PC-3 (cell line): Measurements from ENCODE around the gene CRTC1. TPM values are rescaled to one million over a fixed set of nuclear protein-coding genes. Genes with fewer than 3 reads are reported as not detected.
A peak's percentile ranks its signal among the peaks of the same experiment; 100 is the strongest.

Experiments
- ATAC-seq: fragments of 200-7000 bp; cut with Tn5 transposase; 2 replicates; pipeline ENCODE4 v1.9.1; 2020; ENCODE audit warnings: mild to moderate bottlenecking, moderate library complexity
- BruUV-seq: library from RNA; stranded (reverse); fragments of 400-500 nt; replicated peaks from 2 replicates; lab custom pipeline; 2021; lab: Mats Ljungman, UMichigan
- CTCF ChIA-PET: fragments of 300-600 bp; sonication (Branson Sonifier 250); formaldehyde crosslinking; loops from one replicate; lab custom pipeline; 2022; ENCODE audit warnings: antibody characterized with exemption; lab: Charles Lee
- POLR2A ChIA-PET: fragments of 300-600 bp; sonication (Branson Sonifier 250); formaldehyde crosslinking; loops from one replicate; lab custom pipeline; 2022; ENCODE audit warnings: antibody characterized with exemption; ENCODE audit not compliant: unreplicated experiment; lab: Charles Lee
- DNase-seq: peaks from one replicate; pipeline ENCODE4 v3.0.0-alpha.2; 2015
- H2AFZ ChIP-seq: fragments of 300-600 bp; sonication (generic); 2 replicates; pipeline ENCODE4 v1.6.0; 2016; ENCODE audit warnings: antibody characterized with exemption, low read length
- H3F3A ChIP-seq: fragments of 300-600 bp; sonication (generic); one replicate; pipeline ENCODE4 v1.6.0; 2017; ENCODE audit warnings: antibody characterized with exemption, low read length, control low read depth, mild to moderate bottlenecking; ENCODE audit not compliant: unreplicated experiment
- H3K27ac ChIP-seq: fragments of 300-600 bp; sonication (generic); 2 replicates; pipeline ENCODE4 v1.5.1; 2016; ENCODE audit warnings: mild to moderate bottlenecking, low read length
- H3K27me3 ChIP-seq: fragments of 300-600 bp; sonication (generic); 2 replicates; pipeline ENCODE4 v1.6.1; 2016; ENCODE audit warnings: low read length, mixed read lengths
- H3K36me3 ChIP-seq: fragments of 300-600 bp; sonication (generic); 2 replicates; pipeline ENCODE4 v1.6.1; 2016; ENCODE audit warnings: low read depth, mixed run types, low read length, mixed read lengths
- H3K4me1 ChIP-seq: fragments of 300-600 bp; sonication (generic); 2 replicates; pipeline ENCODE4 v1.5.1; 2016; ENCODE audit warnings: low read length; ENCODE audit not compliant: insufficient read depth
- H3K4me2 ChIP-seq: fragments of 300-600 bp; sonication (generic); 2 replicates; pipeline ENCODE4 v1.6.0; 2016; ENCODE audit warnings: low read length
- H3K4me3 ChIP-seq: fragments of 300-600 bp; sonication (generic); 2 replicates; pipeline ENCODE4 v1.5.1; 2016; ENCODE audit warnings: mild to moderate bottlenecking, low read length, mixed read lengths
- H3K79me2 ChIP-seq: fragments of 300-600 bp; sonication (generic); 2 replicates; pipeline ENCODE4 v1.6.1; 2017; ENCODE audit warnings: low read length, mixed read lengths
- H3K9ac ChIP-seq: fragments of 300-600 bp; sonication (generic); 2 replicates; pipeline ENCODE4 v1.6.0; 2016; ENCODE audit warnings: mild to moderate bottlenecking, low read length
- H3K9me2 ChIP-seq: fragments of 300-600 bp; sonication (generic); replicated peaks from 2 replicates; pipeline ENCODE4 v1.6.1; 2016; ENCODE audit warnings: mixed run types, low read length, mixed read lengths
- H3K9me3 ChIP-seq: fragments of 300-600 bp; sonication (generic); 2 replicates; pipeline ENCODE4 v1.6.1; 2016; ENCODE audit warnings: low read length, mixed read lengths
- H4K20me1 ChIP-seq: fragments of 300-600 bp; sonication (generic); 2 replicates; pipeline ENCODE4 v1.6.1; 2016; ENCODE audit warnings: low read length, mixed read lengths
- EZH2 ChIP-seq: fragments of 300-600 bp; sonication (generic); IDR thresholded peaks from one replicate; pipeline ENCODE4 v1.6.1; 2017; ENCODE audit warnings: antibody characterized with exemption, mild to moderate bottlenecking, low read length; ENCODE audit not compliant: unreplicated experiment
- EZH2phosphoT487 ChIP-seq: fragments of 300-600 bp; sonication (generic); IDR thresholded peaks from 2 replicates; pipeline ENCODE4 v1.6.1; 2018; ENCODE audit warnings: mild to moderate bottlenecking, antibody characterized with exemption, low read length, borderline replicate concordance
- intact Hi-C: fragments of 100-400 bp; cut with micrococcal nuclease; formaldehyde crosslinking; loops from 2 replicates; pipeline ENCODE4 v1.9.0; 2023
- total RNA-seq: library from RNA; depleted of rRNA; stranded (reverse); fragments of >200 nt; gene quantifications from 2 replicates; pipeline ENCODE4 v1.2.3, GENCODE V29; 2014
- TF ChIP-seq, protein P1 (sequence below): fragments of 300-600 bp; sonication (generic); conservative IDR thresholded peaks from 2 replicates; pipeline ENCODE4 v1.5.1; 2017; ENCODE audit warnings: antibody characterized with exemption, low read depth, mild to moderate bottlenecking, low read length

CRTC1 gene
- total RNA-seq, 1 experiment from 2014 or later = 6.7 TPM

DNA sequence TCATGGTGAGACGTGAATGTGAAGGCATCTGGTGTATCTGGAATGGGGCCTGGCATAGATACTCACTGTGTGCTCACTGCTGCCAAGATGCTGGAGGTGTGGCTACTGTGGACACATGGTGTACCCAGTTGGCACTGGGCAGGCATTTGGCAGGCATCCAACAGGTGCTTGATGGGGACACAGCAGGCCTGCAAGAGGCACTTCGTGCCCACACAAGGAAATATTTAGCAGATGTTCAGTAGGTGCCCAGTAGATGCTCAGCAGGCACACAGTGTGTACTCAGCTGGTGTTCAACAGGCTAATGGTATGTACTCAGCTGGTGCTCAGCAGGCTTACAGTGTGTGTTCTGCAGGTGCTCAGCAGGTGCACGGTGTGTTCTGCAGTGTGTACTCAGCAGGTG is 14.2 kb downstream of the CRTC1 start:
- Histone ChIP-seq H3K36me3 (no peaks in the 10 kb centered on the region), H3F3A (no peaks in the 10 kb centered on the region), H3K9me2 (no peaks in the 10 kb centered on the region), H3K9me3 (no peaks in the 10 kb centered on the region), H3K27ac (no peak overlapping the region), H4K20me1 (peaks cover 16% of the 10 kb centered on the region; the same call in 1 of the 2 replicates), H3K27me3 (no peaks in the 10 kb centered on the region), H2AFZ (no peak overlapping the region), H3K4me1 (peaks cover 19% of the 10 kb centered on the region), H3K79me2 (peaks cover 44% of the 10 kb centered on the region), H3K9ac (no peak overlapping the region), H3K4me3 (no peak overlapping the region), H3K4me2 (no peak overlapping the region)
- TF ChIP-seq, protein P1, sequence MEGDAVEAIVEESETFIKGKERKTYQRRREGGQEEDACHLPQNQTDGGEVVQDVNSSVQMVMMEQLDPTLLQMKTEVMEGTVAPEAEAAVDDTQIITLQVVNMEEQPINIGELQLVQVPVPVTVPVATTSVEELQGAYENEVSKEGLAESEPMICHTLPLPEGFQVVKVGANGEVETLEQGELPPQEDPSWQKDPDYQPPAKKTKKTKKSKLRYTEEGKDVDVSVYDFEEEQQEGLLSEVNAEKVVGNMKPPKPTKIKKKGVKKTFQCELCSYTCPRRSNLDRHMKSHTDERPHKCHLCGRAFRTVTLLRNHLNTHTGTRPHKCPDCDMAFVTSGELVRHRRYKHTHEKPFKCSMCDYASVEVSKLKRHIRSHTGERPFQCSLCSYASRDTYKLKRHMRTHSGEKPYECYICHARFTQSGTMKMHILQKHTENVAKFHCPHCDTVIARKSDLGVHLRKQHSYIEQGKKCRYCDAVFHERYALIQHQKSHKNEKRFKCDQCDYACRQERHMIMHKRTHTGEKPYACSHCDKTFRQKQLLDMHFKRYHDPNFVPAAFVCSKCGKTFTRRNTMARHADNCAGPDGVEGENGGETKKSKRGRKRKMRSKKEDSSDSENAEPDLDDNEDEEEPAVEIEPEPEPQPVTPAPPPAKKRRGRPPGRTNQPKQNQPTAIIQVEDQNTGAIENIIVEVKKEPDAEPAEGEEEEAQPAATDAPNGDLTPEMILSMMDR = no peak
- TF ChIP-seq EZH2 (no peak), EZH2phosphoT487 (no peak)
- ChIA-PET CTCF (no interaction called here), POLR2A (no interaction called here)
- BruUV-seq = no TSS peak
- ATAC-seq (no peak), DNase-seq (peak; percentile 29)
- intact Hi-C loops = no loop called here

DNA sequence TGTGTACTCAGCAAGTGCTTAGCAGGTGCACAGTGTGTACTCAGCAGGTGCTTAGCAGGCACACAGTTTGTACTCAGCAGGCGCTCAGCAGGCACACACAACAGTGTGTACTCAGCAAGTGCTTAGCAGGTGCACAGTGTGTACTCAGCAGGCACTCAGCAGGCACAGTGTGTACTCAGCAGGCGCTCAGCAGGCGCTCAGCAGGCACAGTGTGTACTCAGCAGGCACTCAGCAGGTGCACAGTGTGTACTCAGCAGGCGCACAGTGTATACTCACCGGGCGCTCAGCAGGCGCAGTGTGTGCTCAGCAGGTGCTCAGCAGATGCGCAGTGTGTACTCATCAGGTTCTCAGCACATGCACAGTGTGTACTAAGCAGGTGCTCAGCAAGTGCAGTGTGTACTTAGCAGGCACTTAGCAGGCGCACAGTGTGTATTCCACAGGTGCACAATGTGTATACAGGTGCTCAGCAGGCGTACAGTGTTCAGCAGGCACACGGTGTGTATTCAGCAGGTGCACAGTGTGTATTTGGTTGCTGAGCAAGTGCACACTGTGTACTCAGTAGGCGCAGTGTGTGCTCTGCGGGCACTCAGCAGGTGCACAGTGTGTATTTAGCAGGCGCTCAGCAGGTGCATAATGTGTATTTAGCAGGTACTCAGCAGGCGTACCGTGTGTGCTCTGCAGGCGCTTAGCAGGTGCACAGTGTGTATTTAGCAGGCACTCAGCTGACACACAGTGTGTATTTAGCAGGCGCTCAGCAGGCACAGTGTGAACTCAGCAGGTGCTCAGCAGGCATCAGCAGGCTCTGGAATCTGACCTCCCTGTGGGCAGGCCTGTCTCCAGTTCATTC is 15.1 kb downstream of the CRTC1 start:
- Histone ChIP-seq H3K4me2 (no peak overlapping the region), H3K9ac (no peak overlapping the region), H3K4me3 (no peak overlapping the region), H3K36me3 (no peaks in the 10 kb centered on the region), H3K9me2 (no peaks in the 10 kb centered on the region), H3K9me3 (no peaks in the 10 kb centered on the region), H3K27me3 (no peaks in the 10 kb centered on the region), H3K27ac (no peak overlapping the region), H4K20me1 (peaks cover 16% of the 10 kb centered on the region; the same call in 1 of the 2 replicates), H3F3A (no peaks in the 10 kb centered on the region), H2AFZ (no peak overlapping the region), H3K79me2 (peaks cover 47% of the 10 kb centered on the region), H3K4me1 (peaks cover 19% of the 10 kb centered on the region)
- ATAC-seq (0 out of 2 replicates have a peak, but pooled peaks have one; percentile 4), DNase-seq (peak; percentile 30)
- CTCF ChIA-PET = no interaction called here
- POLR2A ChIA-PET = no interaction called here
- BruUV-seq = no TSS peak
- TF ChIP-seq EZH2phosphoT487 = no peak
- TF ChIP-seq EZH2 = no peak
- TF ChIP-seq, protein P1 = no peak
- intact Hi-C loops = no loop called here
